Activated naive CD4-positive, alpha-beta T cell (primary cell): ENCODE results near the gene EXOC6B.

Experiments used
- DNase-seq, 4 experiments: peaks; one replicate each; lab custom pipeline; 2025; lab: John Stamatoyannopoulos, UW

EXOC6B gene

DNA sequence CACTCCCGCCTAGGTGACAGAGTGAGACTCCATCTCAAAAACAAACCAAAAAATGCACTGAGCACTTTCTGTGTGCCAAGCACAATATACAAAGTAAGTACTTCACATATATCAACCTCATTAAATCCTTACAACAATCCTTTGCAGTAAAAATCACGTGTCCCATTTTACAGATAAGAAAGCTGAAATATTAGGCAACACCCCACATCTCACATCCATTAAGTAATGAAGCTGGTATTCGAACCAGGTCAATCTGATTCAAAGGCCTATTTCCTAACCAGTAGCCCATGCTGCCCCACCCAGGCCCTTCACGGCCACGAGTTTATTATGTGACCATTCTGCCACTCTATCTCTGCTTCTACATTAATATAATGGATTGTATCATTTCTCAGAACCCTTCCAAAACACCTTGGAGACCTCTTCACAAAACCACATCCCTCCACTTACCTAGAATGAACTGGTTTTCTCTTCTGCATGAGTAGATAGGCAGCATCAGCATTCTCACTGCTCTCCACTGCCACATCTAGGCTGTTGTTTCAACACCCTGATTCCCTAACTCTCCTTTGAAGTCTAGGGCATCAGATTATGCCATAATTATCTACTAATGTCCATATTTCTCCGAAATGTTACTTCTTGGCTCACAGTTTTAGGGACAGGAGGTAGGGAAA is 3.1 kb upstream of the EXOC6B start:
- no peak for DNase-seq

DNA sequence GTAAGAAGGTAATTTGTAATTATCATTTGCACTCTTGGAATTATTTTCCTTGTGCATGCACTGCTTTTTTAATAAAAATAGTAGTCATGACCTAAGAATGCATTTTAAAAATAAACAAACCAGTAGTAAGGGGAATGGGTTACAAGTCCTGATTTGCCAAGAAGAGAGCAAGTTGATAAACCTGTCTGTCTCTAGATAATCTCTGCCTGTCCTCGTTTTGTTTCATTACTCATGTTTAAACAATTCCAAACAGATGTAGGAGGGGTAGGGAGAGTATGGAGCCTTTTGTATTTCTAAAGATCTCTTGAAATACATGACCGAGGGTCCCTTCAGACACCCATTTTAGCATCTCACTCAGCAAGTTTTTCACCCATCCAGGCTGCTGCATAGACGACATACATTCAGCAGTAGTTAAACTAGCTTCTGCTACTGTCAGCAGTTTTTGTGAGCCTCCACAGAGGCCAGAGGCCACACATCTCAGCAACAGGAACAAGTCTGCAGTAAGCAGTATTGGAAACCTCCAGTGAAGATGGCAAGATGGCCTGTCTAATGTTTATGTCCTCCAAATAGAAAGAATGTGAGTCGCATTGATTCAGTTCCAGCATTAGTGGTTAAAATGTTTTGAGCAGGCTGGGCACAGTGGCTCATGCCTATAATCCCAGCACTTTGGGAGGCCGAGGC is 2.3 kb upstream of the EXOC6B start:
- DNase-seq, result no peak

DNA sequence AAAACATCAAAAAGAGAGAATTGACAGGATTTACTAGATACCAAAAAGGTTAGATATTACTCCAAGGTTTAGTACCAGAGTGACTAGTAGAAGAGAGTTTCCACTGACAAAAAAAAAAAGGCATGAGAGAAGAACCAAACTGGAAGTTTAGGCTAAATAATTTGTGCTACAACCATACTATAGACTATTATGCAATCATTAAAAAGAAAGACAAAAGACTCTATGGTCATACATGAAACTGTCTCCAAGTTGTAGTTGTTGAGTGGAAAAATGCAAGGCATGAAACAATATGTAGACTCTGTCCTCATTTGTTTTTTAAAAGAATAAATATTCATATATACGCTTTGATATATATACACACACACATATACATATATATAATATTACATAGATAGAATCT is 1.7 kb upstream of the EXOC6B start:
- DNase-seq, result no peak

- DNase-seq, result no peak
Observed at GRCh38 chr2:72826156-72826477, 284 bp upstream of the EXOC6B start.

GRCh38 chr2:72824224-72824842 is 1.5 kb downstream of the EXOC6B start:
- no peak for DNase-seq

GRCh38 chr2:72822794-72823193 is 3.0 kb downstream of the EXOC6B start:
- DNase-seq, result no peak

GRCh38 chr2:72821983-72822382 is 3.9 kb downstream of the EXOC6B start:
- no peak for DNase-seq

- DNase-seq, result no peak
Observed at GRCh38 chr2:72821118-72821517, 4.7 kb downstream of the EXOC6B start.

- DNase-seq, result no peak
Observed at GRCh38 chr2:72819501-72819900, 6.3 kb downstream of the EXOC6B start.

- DNase-seq, result no peak
Observed at GRCh38 chr2:72815655-72816278, 10.1 kb downstream of the EXOC6B start.

- DNase-seq, result no peak
Observed at GRCh38 chr2:72813841-72814240, 12.0 kb downstream of the EXOC6B start.

DNA sequence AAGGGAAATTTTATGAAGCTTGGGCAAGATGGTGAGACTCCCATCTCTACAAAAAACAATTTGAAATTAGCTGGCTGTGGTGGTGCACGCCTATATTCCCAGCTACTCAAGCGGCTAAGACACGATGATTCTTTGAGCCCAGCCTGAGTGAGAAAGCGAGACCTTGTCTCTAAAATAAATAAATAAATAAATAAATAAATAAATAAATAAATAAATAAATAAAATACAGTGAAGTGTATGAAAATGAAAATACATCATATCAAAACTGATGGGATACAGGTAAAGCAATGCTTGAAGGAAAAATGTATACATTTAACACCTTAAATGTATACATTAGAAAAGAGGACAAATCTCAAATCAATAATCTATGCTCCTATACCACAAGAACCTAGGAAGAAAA is 15.7 kb downstream of the EXOC6B start:
- no peak for DNase-seq

GRCh38 chr2:72809095-72809494 is 16.7 kb downstream of the EXOC6B start:
- DNase-seq, result no peak

DNA sequence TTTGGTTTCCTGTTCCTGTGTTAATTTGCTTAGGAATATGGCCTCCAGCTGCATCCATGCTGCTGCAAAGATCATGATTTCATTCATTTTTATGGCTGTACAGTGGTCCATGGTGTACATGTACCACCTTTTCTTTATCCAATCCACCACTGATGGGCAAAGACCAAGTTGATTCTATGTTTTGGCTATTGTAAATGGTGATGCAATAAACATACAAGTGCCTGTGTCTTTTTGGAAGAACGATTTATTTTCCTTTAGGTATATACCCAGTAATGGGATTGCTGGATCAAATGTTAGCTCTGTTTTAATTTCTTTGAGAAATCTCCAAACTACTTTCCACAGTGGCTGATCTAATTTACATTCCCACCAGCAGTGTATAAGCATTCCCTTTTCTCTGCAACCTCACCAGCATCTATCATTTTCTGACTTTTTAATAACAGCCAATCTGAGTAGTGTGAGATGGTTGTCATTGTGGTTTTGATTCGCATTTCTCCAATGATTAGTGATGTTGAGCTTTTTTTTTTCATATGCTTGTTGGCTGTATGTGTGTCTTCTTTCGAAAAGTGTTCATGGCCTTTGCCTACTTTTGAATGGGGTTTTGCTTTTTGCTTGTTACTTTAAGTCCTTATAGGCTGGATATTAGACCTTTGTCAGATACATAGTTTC is 19.4 kb downstream of the EXOC6B start:
- no peak for DNase-seq

GRCh38 chr2:72803626-72804320 is 22.1 kb downstream of the EXOC6B start:
- DNase-seq, result no peak

DNA sequence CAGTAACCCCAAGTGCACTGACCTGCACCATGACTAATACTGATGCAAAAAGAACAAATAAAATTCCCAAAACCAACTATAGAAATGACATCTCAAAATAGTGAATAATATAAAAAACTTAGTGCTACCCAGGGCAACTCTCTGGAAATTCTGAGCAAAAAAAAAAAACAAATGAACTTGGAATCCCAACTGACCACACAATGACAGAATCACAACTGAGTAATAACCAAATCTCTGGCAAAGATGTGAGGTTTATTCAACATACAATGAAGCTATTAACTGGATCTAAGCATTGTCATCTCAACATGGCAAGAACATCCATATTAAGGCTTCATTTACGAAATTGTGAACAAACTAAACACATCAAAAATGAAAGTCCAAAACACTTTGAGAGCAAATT is 22.7 kb downstream of the EXOC6B start:
- no peak for DNase-seq

- no peak for DNase-seq
Observed at GRCh38 chr2:72800492-72800891, 25.3 kb downstream of the EXOC6B start.

DNA sequence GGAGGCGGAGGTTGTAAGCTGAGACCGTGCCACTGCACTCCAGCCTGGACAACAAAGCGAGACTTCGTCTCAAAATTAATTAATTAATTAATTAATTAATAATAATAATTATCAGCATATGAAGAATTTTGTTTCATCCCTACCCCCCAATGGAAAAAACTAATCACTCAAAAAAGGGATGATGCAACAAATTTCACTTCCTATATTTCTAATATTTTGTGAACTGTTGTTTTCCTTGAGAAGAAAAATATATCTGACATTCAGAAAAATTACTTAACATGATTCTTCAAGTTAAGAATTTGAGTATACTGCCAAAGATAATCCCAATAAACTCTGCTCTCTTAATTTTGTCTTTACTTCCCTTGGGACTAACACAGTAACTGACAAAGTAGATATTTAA is 28.1 kb downstream of the EXOC6B start:
- no peak for DNase-seq

GRCh38 chr2:72796766-72797165 is 29.1 kb downstream of the EXOC6B start:
- DNase-seq, result no peak

- DNase-seq, result no peak
Observed at GRCh38 chr2:72794572-72794971, 31.3 kb downstream of the EXOC6B start.

- no peak for DNase-seq
Observed at GRCh38 chr2:72793798-72794440, 31.9 kb downstream of the EXOC6B start.

GRCh38 chr2:72789241-72789640 is 36.6 kb downstream of the EXOC6B start:
- no peak for DNase-seq
